Mesothelial cell of epicardium (in vitro differentiated cells): ENCODE measurements around the gene CCDC149. TPM values are rescaled to one million over a fixed set of nuclear protein-coding genes. Genes with fewer than 3 reads are reported as not detected.

ENCODE experiments used
- DNase-seq, 2 experiments: peaks; one replicate each; pipeline ENCODE4 v3.0.0; 2021; ENCODE audit warnings: low spot score in 2 of 2; ENCODE audit not compliant: unreplicated experiment in 2 of 2
- H3K27ac Mint-ChIP-seq: 2 replicates; pipeline ENCODE4 v1.8.0; 2021; ENCODE audit warnings: mixed read lengths
- H3K27me3 Mint-ChIP-seq: 2 replicates; pipeline ENCODE4 v1.8.0; 2021; ENCODE audit warnings: low read depth, mixed read lengths
- H3K36me3 Mint-ChIP-seq: 2 replicates; pipeline ENCODE4 v1.8.0; 2021; ENCODE audit warnings: mixed read lengths
- H3K4me1 Mint-ChIP-seq: 2 replicates; pipeline ENCODE4 v1.8.0; 2021; ENCODE audit warnings: mixed read lengths
- H3K4me3 Mint-ChIP-seq: 2 replicates; pipeline ENCODE4 v1.8.0; 2021; ENCODE audit warnings: mild to moderate bottlenecking, moderate library complexity, mixed read lengths
- H3K9me3 Mint-ChIP-seq: 2 replicates; pipeline ENCODE4 v1.8.0; 2021; ENCODE audit warnings: mixed read lengths
- total RNA-seq: library from RNA; stranded (reverse); gene quantifications from 3 replicates; pipeline ENCODE4 v1.2.1, GENCODE V29; 2021
- TF ChIP-seq, protein P1 (sequence below): fragments of 200-600 bp; sonication (generic); IDR thresholded peaks from one replicate; pipeline ENCODE4 v1.5.0; 2021; ENCODE audit warnings: antibody characterized with exemption; ENCODE audit not compliant: unreplicated experiment

The CCDC149 gene
- total RNA-seq, 1 donor from 2014 or later, result 16.2 TPM

DNA sequence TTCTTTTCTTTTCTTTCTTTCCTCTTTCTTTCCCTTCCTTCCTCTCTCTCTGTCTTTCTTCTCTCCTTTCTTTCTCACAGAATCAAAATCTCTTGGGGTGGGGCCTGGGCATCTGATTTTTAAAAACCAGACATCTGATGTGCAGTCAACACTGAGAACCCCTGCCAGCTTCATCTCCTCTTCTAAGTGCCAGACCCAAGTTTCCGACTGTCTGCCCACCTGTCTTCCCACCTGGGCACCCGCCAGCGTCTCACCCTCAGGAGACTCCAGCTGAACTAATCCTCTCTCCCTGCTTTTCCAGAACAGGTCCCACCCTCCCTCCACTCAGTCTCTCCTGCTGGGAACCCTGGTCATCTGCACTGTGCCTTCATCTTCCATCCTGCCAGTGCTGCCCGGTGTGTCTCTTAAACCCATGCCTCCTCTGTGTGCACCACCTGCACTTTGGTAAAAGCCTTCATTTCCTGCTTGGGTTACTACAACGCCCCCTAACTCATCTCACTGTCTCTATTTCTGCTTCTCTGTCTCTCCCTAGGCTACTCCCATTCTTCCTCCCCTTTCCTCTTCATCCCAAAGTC is 114.7 kb downstream of the CCDC149 start:
- Mint-ChIP-seq H3K27me3 (peaks cover 65% of the 10 kb centered on the region), H3K4me3 (no peak overlapping the region), H3K36me3 (no peaks in the 10 kb centered on the region), H3K27ac (no peak overlapping the region), H3K4me1 (peaks cover 20% of the 10 kb centered on the region), H3K9me3 (no peaks in the 10 kb centered on the region)
- no peak for DNase-seq
- TF ChIP-seq, protein P1, sequence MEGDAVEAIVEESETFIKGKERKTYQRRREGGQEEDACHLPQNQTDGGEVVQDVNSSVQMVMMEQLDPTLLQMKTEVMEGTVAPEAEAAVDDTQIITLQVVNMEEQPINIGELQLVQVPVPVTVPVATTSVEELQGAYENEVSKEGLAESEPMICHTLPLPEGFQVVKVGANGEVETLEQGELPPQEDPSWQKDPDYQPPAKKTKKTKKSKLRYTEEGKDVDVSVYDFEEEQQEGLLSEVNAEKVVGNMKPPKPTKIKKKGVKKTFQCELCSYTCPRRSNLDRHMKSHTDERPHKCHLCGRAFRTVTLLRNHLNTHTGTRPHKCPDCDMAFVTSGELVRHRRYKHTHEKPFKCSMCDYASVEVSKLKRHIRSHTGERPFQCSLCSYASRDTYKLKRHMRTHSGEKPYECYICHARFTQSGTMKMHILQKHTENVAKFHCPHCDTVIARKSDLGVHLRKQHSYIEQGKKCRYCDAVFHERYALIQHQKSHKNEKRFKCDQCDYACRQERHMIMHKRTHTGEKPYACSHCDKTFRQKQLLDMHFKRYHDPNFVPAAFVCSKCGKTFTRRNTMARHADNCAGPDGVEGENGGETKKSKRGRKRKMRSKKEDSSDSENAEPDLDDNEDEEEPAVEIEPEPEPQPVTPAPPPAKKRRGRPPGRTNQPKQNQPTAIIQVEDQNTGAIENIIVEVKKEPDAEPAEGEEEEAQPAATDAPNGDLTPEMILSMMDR, result no peak

DNA sequence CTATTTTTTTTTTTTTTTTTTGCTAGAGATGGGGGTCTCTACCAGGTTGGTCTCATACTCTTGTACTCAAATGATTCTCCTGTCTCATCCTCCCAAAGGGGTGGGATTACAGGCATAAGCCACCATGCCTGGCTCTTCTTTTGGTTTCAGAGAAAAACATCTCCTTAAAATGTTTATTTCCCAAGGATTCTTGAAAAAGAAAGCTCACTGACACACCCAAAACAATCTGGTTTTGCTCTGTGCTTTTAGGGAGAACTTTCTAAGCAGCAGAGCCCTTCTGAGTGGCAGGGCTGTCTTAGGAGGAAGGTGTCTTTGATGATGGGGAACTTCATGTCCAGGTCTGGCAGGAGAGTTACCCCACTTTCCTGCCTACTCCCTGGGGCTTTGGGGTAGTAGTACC is 116.2 kb downstream of the CCDC149 start:
- Mint-ChIP-seq H3K9me3 (no peaks in the 10 kb centered on the region), H3K4me1 (peaks cover 20% of the 10 kb centered on the region), H3K27me3 (peaks cover 52% of the 10 kb centered on the region), H3K36me3 (no peaks in the 10 kb centered on the region), H3K27ac (no peak overlapping the region), H3K4me3 (no peak overlapping the region)
- no peak for DNase-seq
- TF ChIP-seq, protein P1, result no peak

DNA sequence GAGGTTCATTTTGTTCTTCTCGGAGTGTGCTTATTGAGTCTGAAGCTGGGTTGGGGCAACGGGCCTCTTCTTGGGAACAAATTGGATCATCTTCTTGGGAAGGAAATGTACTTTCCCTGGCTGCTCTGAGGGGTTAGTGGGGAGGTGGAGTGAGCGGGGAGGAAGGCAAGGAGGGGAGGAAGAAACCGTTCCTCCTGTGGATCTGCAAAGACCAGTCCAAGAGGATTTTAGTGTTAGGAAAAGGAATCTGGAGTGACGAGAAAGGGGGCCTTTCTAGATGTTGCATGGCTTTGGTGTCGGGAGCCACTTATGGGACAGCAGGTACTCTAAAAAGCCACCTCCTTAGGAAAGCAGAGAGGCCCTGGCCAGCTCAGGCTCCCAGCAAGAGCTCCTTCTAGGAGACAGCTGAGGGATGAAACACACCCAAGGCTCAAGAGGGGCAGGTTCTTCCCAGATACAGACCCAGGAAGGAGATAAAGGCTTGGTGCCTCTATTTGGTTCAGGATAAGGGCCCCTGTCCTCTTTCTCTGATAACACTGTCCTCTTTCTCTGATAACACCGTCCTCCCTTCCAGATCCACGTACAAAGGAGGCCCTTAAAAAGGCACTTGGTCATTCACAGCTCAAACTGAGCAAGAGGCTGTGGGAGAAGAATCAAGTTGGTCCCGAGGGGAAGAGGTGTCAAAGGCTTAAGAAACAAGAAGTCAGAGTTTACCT is 117.0 kb downstream of the CCDC149 start:
- peak overlapping the region; percentile 13 for H3K27ac Mint-ChIP-seq
- peak overlapping the region; percentile 48 for H3K4me3 Mint-ChIP-seq
- H3K27me3 Mint-ChIP-seq, result peaks cover 44% of the 10 kb centered on the region
- H3K9me3 Mint-ChIP-seq, result no peaks in the 10 kb centered on the region
- H3K4me1 Mint-ChIP-seq, result peaks cover 18% of the 10 kb centered on the region
- DNase-seq, result no peak
- no peaks in the 10 kb centered on the region for H3K36me3 Mint-ChIP-seq
- TF ChIP-seq, protein P1, result no peak

DNA sequence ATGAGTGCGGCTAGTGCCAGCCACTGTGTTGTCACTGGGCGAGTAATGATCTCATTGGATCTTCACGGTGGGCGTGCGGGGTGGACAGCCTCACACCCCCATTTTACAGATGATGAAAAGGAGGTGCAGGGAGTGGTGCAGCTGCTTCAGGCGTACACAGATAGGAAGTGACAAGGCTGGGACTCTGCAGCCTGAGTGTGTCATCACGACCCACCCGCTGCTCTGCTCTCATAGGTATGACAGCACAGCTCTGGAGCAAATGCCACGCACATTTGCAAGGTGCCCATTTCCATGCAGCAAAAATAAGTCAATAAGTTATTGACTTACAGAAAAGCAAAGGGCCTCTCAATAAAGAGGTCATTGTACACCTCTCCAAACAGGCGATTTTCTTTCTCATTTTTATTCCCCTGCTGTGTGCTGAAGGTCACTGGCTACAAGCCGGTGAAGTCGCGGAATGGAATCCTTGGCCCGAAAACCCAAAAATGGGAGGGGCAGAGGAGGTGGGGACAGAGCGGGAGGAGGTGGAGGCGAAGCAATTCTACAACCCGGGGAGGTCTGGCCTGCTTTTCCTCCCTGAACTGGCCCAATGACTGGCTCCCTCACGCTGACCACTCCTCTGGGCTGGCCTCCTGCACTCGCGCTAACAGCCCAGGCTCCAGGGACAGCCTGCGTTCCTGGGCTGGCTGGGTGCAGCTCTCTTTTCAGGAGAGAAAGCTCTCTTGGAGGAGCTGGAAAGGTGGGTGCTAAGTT is 117.8 kb downstream of the CCDC149 start, which contains the start of gene SOD3:
Gene SOD3 (plus strand): TSS at position 658 of the 750 bp plus-strand sequence. CDS start 3,949 bp downstream, outside the sequence.
- Mint-ChIP-seq H3K4me1 (peaks cover 15% of the 10 kb centered on the region), H3K9me3 (no peaks in the 10 kb centered on the region), H3K4me3 (peak within 1 kb of the TSS; percentile 48), H3K27me3 (peaks cover 37% of the 10 kb centered on the region), H3K27ac (peak within 1 kb of the TSS; percentile 66), H3K36me3 (no peaks in the 10 kb centered on the region)
- TF ChIP-seq, protein P1, result no peak
- DNase-seq, result no peak

GRCh38 chr4:24794480-24794879 is 118.4 kb downstream of the CCDC149 start:
- Mint-ChIP-seq H3K9me3 (no peaks in the 10 kb centered on the region), H3K4me3 (peak overlapping the region; percentile 28), H3K36me3 (no peaks in the 10 kb centered on the region), H3K27me3 (peaks cover 36% of the 10 kb centered on the region), H3K27ac (peak overlapping the region; percentile 66), H3K4me1 (peaks cover 15% of the 10 kb centered on the region)
- TF ChIP-seq, protein P1, result no peak
- DNase-seq, result no peak
